ENCODE data around the gene ADGRD2.

The ADGRD2 gene

DNA sequence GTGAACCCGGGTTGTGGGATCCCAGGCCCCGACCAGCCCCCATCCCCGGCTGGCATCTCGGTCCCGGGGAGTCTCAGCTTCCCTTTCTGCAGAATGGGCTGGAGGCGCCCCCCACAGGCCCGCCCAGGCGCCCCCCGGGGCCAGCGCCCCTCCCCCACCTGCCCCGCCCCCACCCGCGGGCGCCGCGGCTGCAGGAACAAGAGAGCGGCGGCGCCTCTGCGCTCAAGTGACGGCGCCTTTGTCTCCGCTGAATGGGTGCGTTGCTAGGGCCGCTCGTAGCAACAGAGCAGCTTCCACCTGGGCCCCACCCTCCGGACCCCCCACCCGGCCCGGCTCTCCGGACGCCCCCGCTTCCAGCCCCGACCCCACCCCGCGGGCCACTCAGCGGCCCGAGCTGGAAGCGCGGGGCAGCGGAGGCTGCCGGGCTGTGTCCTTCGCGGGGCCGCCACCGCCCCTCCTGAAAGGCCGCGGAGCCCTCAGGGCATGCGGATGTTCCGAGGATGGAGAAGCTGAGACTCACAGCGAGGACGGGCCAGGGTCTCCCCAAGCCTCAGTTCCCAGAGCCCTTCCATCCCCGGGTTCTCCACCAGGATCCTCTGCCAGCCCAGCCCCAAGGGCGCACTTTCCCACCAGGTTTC lies 27.5 kb downstream of the ADGRD2 start:
- H4K20me1 ChIP-seq (ENCODE audit: insufficient read depth, low read length), result no peaks in the 10 kb centered on the region
- no peaks in the 10 kb centered on the region for H3K36me3 ChIP-seq (replicated peaks; ENCODE audit: low read depth, low read length)
- no peaks in the 10 kb centered on the region for H3K9me3 ChIP-seq (ENCODE audit: insufficient read depth, low read length)
- H3K79me2 ChIP-seq (ENCODE audit: low read length), result no peaks in the 10 kb centered on the region
- TF ChIP-seq EZH2phosphoT487 (IDR thresholded peaks at IDR 0.05; ENCODE audit: low read depth), result no peak
- TF ChIP-seq, protein P1, sequence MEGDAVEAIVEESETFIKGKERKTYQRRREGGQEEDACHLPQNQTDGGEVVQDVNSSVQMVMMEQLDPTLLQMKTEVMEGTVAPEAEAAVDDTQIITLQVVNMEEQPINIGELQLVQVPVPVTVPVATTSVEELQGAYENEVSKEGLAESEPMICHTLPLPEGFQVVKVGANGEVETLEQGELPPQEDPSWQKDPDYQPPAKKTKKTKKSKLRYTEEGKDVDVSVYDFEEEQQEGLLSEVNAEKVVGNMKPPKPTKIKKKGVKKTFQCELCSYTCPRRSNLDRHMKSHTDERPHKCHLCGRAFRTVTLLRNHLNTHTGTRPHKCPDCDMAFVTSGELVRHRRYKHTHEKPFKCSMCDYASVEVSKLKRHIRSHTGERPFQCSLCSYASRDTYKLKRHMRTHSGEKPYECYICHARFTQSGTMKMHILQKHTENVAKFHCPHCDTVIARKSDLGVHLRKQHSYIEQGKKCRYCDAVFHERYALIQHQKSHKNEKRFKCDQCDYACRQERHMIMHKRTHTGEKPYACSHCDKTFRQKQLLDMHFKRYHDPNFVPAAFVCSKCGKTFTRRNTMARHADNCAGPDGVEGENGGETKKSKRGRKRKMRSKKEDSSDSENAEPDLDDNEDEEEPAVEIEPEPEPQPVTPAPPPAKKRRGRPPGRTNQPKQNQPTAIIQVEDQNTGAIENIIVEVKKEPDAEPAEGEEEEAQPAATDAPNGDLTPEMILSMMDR (IDR thresholded peaks at IDR 0.05; ENCODE audit: low read depth, low read length), result no peak
- H3K27ac ChIP-seq (ENCODE audit: low read length), result no peak overlapping the region
- H2AFZ ChIP-seq (ENCODE audit: low read depth, low read length), result no peak overlapping the region
- H3K4me1 ChIP-seq (ENCODE audit: low read length), result peaks cover 14% of the 10 kb centered on the region
- no peak overlapping the region for H3K9ac ChIP-seq (ENCODE audit: low read length)
- no peaks in the 10 kb centered on the region for H3K27me3 ChIP-seq (ENCODE audit: low read depth, low read length)
- no peak overlapping the region for H3K4me3 ChIP-seq (ENCODE audit: low read length)
- H3K4me2 ChIP-seq (ENCODE audit: low read length), result no peak overlapping the region

DNA sequence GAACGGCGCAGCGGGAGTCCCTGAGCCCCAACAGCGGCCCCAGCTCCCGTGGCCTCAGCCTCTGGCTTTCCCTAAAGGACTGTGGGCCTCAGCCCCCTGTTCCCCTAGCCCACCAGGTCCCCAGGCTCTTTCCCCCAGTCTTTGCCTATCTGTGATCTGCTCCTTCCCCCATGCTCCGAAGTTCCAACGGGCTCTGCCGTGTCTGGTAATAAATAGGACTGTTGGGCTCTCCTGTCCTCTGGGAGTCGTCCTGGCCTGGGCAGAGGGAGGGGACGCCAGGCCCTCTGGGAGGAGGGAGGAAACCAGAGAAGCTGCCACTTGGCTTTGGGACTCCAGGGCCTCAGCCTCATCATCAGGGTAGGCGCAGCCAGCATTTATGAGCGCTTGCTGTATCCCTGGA lies 28.1 kb downstream of the ADGRD2 start:
- no peak overlapping the region for H2AFZ ChIP-seq (ENCODE audit: low read depth, low read length)

DNA sequence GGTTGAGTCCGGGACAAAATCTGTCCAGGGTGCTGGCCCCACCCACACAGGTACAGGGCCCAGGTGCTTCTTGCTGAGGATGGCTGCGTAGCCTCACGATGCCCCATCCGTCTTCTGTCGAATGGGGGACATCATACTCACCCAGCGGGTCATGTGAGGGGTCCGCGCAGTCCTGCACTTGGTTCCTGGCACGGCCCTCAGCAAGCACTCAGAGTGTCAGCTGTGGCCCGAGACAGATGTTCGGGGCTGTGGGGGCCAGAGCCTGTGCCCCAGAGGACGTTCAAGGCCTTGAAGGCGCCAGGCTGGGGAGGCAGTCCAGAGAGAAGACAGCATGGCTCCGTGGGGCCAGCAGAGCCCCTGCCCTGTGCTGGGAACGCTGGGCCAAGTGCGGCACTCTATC lies 29.1 kb downstream of the ADGRD2 start:
- H2AFZ ChIP-seq (ENCODE audit: low read depth, low read length), result no peak overlapping the region
- H3K27me3 ChIP-seq (ENCODE audit: low read depth, low read length), result no peaks in the 10 kb centered on the region
- TF ChIP-seq EZH2phosphoT487 (IDR thresholded peaks at IDR 0.05; ENCODE audit: low read depth), result no peak
- TF ChIP-seq, protein P1 (IDR thresholded peaks at IDR 0.05; ENCODE audit: low read depth, low read length), result no peak
- H3K4me2 ChIP-seq (ENCODE audit: low read length), result no peak overlapping the region
- H3K79me2 ChIP-seq (ENCODE audit: low read length), result no peaks in the 10 kb centered on the region
- H3K9ac ChIP-seq (ENCODE audit: low read length), result no peak overlapping the region
- no peak overlapping the region for H3K4me3 ChIP-seq (ENCODE audit: low read length)
- H3K27ac ChIP-seq (ENCODE audit: low read length), result no peak overlapping the region
- H4K20me1 ChIP-seq (ENCODE audit: insufficient read depth, low read length), result no peaks in the 10 kb centered on the region
- H3K9me3 ChIP-seq (ENCODE audit: insufficient read depth, low read length), result no peaks in the 10 kb centered on the region
- H3K36me3 ChIP-seq (replicated peaks; ENCODE audit: low read depth, low read length), result no peaks in the 10 kb centered on the region
- peaks cover 14% of the 10 kb centered on the region for H3K4me1 ChIP-seq (ENCODE audit: low read length)

More for the DNA sequence above, 28.1 kb downstream of the ADGRD2 start:
- Histone ChIP-seq H3K9me3 (ENCODE audit: insufficient read depth, low read length) (no peaks in the 10 kb centered on the region), H4K20me1 (ENCODE audit: insufficient read depth, low read length) (no peaks in the 10 kb centered on the region), H3K4me1 (ENCODE audit: low read length) (peaks cover 14% of the 10 kb centered on the region), H3K4me2 (ENCODE audit: low read length) (no peak overlapping the region), H3K4me3 (ENCODE audit: low read length) (no peak overlapping the region), H3K27me3 (ENCODE audit: low read depth, low read length) (no peaks in the 10 kb centered on the region), H3K79me2 (ENCODE audit: low read length) (no peaks in the 10 kb centered on the region), H3K9ac (ENCODE audit: low read length) (no peak overlapping the region), H3K36me3 (replicated peaks; ENCODE audit: low read depth, low read length) (no peaks in the 10 kb centered on the region), H3K27ac (ENCODE audit: low read length) (no peak overlapping the region)
- TF ChIP-seq, protein P1 (IDR thresholded peaks at IDR 0.05; ENCODE audit: low read depth, low read length), result no peak
- no peak for TF ChIP-seq EZH2phosphoT487 (IDR thresholded peaks at IDR 0.05; ENCODE audit: low read depth)

DNA sequence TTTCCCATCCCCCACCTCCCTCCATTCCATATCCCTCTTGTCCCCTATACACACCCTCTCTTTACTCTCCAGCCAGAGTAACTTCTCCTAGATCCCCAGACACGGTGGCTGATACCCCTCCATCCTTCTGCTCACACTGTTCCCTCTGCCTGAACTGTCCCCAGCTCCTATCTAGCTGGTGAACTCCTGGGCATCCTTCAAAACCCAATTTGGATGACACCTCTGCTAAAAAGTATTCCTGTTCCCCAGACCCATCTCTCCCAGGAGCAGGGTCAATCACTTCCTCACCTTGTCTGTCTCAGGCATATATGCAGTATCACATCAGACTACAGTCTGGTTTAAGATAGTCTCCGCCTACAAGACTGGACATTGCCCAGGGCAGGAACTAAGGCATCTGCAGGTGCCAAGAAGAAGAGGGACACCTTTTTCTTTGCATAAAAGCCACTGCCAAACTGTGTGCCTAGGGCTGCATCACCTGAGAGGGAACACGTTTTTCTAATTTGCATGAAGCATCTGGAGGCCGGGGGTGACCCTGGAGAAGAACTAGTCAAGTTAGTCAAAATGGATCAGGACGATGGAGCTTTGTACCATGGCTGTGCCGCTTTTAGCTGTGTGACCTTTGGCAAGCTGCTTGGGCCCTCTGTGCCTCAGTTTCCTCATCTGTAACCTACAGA lies 29.8 kb downstream of the ADGRD2 start:
- no peaks in the 10 kb centered on the region for H3K27me3 ChIP-seq (ENCODE audit: low read depth, low read length)
- no peaks in the 10 kb centered on the region for H4K20me1 ChIP-seq (ENCODE audit: insufficient read depth, low read length)
- peak overlapping the region; percentile 31; the same call in 1 of the 2 replicates for H3K4me3 ChIP-seq (ENCODE audit: low read length)
- no peak overlapping the region for H3K27ac ChIP-seq (ENCODE audit: low read length)
- peak overlapping the region; percentile 67 for H3K4me2 ChIP-seq (ENCODE audit: low read length)
- H3K9me3 ChIP-seq (ENCODE audit: insufficient read depth, low read length), result no peaks in the 10 kb centered on the region
- no peaks in the 10 kb centered on the region for H3K79me2 ChIP-seq (ENCODE audit: low read length)
- peak overlapping the region; percentile 96 for H2AFZ ChIP-seq (ENCODE audit: low read depth, low read length)
- no peaks in the 10 kb centered on the region for H3K36me3 ChIP-seq (replicated peaks; ENCODE audit: low read depth, low read length)
- peaks cover 14% of the 10 kb centered on the region for H3K4me1 ChIP-seq (ENCODE audit: low read length)
- TF ChIP-seq, protein P1 (IDR thresholded peaks at IDR 0.05; ENCODE audit: low read depth, low read length), result no peak
- peak overlapping the region; percentile 13; the same call in 1 of the 2 replicates for H3K9ac ChIP-seq (ENCODE audit: low read length)

Measured in OCI-LY3 (cell line).